K562 (cell line): ENCODE results near the gene SOX6.

Experiments used
- CAMTA2 ChIP-seq: fragments of 250-450 bp; sonication (Bioruptor Pico); conservative IDR thresholded peaks from 2 replicates; pipeline ENCODE4 v1.5.1; 2022
- NBN ChIP-seq: fragments of 450-650 bp; IDR thresholded peaks from 2 replicates; pipeline ENCODE4 v1.6.1; 2016; ENCODE audit warnings: low read depth, mild to moderate bottlenecking
- NR2C1 ChIP-seq, 2 experiments: fragments of 450-650 bp; IDR thresholded peaks; 2 replicates each; pipeline ENCODE4 v1.6.1; 2017; ENCODE audit warnings: mild to moderate bottlenecking in 2 of 2, antibody characterized with exemption in 1 of 2, inconsistent platforms in 1 of 2, missing compliant biosample characterization in 1 of 2, missing genetic modification characterization in 1 of 2
- TF ChIP-seq, protein P1 (sequence below): IDR thresholded peaks from 2 replicates; pipeline ENCODE4 v1.6.1; 2011; ENCODE audit warnings: borderline replicate concordance, low read depth, mild to moderate bottlenecking, moderate library complexity, low read length; ENCODE audit not compliant: insufficient read depth, poor library complexity, severe bottlenecking
- TF ChIP-seq, protein P2 (sequence below): fragments of 250-450 bp; sonication (Bioruptor Pico); IDR thresholded peaks from 2 replicates; pipeline ENCODE4 v1.5.0; 2020; ENCODE audit warnings: mild to moderate bottlenecking, borderline replicate concordance
- TF ChIP-seq, protein P3 (sequence below): fragments of 250-450 bp; sonication (Bioruptor Pico); IDR thresholded peaks from 2 replicates; pipeline ENCODE4 v1.5.0; 2021
- TF ChIP-seq, protein P4 (sequence below): sonication (generic); formaldehyde crosslinking; IDR thresholded peaks from 2 replicates; pipeline ENCODE4 v1.9.0; 2022; ENCODE audit warnings: mild to moderate bottlenecking, missing genetic modification reagents
- TF ChIP-seq, protein P5 (sequence below): sonication (generic); formaldehyde crosslinking; IDR thresholded peaks from 2 replicates; pipeline ENCODE4 v1.8.1; 2022; ENCODE audit warnings: missing genetic modification reagents

DNA sequence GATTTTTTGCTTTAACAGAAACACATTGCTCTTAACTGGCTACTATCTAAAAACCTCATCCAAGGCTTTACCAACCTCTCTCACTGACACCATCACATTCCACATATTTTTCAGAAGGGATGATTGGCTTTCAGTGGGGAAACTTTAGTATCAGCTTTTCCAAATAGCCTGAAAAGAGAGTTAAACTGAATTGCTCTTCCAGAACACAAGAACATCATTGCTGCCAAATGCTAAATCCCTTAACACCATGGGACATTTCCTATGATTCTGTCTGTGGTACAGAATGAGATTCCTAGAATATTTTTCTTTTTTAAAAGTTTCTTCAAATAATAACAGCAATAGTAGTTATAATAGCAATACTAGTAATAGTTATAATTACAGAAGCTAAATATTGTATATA is 45.4 kb downstream of the SOX6 start:
- no peak for TF ChIP-seq CAMTA2 (CRISPR knock-in tag)
- TF ChIP-seq, protein P1, sequence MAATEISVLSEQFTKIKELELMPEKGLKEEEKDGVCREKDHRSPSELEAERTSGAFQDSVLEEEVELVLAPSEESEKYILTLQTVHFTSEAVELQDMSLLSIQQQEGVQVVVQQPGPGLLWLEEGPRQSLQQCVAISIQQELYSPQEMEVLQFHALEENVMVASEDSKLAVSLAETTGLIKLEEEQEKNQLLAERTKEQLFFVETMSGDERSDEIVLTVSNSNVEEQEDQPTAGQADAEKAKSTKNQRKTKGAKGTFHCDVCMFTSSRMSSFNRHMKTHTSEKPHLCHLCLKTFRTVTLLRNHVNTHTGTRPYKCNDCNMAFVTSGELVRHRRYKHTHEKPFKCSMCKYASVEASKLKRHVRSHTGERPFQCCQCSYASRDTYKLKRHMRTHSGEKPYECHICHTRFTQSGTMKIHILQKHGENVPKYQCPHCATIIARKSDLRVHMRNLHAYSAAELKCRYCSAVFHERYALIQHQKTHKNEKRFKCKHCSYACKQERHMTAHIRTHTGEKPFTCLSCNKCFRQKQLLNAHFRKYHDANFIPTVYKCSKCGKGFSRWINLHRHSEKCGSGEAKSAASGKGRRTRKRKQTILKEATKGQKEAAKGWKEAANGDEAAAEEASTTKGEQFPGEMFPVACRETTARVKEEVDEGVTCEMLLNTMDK = no peak
- no peak for TF ChIP-seq NR2C1 (IDR thresholded peaks at IDR 0.05)
- no peak for TF ChIP-seq NR2C1 (tag; IDR thresholded peaks at IDR 0.05)
- no peak for TF ChIP-seq NBN
- TF ChIP-seq, protein P2, sequence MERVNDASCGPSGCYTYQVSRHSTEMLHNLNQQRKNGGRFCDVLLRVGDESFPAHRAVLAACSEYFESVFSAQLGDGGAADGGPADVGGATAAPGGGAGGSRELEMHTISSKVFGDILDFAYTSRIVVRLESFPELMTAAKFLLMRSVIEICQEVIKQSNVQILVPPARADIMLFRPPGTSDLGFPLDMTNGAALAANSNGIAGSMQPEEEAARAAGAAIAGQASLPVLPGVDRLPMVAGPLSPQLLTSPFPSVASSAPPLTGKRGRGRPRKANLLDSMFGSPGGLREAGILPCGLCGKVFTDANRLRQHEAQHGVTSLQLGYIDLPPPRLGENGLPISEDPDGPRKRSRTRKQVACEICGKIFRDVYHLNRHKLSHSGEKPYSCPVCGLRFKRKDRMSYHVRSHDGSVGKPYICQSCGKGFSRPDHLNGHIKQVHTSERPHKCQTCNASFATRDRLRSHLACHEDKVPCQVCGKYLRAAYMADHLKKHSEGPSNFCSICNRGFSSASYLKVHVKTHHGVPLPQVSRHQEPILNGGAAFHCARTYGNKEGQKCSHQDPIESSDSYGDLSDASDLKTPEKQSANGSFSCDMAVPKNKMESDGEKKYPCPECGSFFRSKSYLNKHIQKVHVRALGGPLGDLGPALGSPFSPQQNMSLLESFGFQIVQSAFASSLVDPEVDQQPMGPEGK (CRISPR knock-in tag) = no peak
- TF ChIP-seq, protein P3, sequence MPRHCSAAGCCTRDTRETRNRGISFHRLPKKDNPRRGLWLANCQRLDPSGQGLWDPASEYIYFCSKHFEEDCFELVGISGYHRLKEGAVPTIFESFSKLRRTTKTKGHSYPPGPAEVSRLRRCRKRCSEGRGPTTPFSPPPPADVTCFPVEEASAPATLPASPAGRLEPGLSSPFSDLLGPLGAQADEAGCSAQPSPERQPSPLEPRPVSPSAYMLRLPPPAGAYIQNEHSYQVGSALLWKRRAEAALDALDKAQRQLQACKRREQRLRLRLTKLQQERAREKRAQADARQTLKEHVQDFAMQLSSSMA (CRISPR knock-in tag) = no peak
- TF ChIP-seq, protein P4, sequence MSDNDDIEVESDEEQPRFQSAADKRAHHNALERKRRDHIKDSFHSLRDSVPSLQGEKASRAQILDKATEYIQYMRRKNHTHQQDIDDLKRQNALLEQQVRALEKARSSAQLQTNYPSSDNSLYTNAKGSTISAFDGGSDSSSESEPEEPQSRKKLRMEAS (CRISPR knock-in tag) = no peak
- TF ChIP-seq, protein P5, sequence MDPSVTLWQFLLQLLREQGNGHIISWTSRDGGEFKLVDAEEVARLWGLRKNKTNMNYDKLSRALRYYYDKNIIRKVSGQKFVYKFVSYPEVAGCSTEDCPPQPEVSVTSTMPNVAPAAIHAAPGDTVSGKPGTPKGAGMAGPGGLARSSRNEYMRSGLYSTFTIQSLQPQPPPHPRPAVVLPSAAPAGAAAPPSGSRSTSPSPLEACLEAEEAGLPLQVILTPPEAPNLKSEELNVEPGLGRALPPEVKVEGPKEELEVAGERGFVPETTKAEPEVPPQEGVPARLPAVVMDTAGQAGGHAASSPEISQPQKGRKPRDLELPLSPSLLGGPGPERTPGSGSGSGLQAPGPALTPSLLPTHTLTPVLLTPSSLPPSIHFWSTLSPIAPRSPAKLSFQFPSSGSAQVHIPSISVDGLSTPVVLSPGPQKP = no peak
